ENCODE results near the gene PRKACA.

GRCh38 chr19:14148751-14149410 lies 31.3 kb upstream of the PRKACA start:
- TF ChIP-seq CTCF (IDR thresholded peaks at IDR 0.05) = no peak
- TF ChIP-seq POLR2AphosphoS5 (IDR thresholded peaks at IDR 0.05; ENCODE audit: insufficient read depth in 1 of 2, low read depth in 1 of 2) = no peak
- TF ChIP-seq POLR2A (IDR thresholded peaks at IDR 0.05) = no peak

Measured in vagina (tissue), 2 donors.